Osteoblast (primary cell): ENCODE results near the gene LGR6. TPM values are rescaled to one million over a fixed set of nuclear protein-coding genes. Genes with fewer than 3 reads are reported as not detected.

Source experiments
- DNase-seq: peaks from one replicate; pipeline ENCODE4 v3.0.0; 2011; ENCODE audit warnings: low spot score, mixed read lengths; ENCODE audit not compliant: insufficient read length; ENCODE audit errors: missing footprints
- H2AFZ ChIP-seq: 2 replicates; pipeline ENCODE4 v1.6.0; 2011; ENCODE audit warnings: mild to moderate bottlenecking, low read length
- H3K27ac ChIP-seq: 2 replicates; pipeline ENCODE4 v1.5.1; 2011; ENCODE audit warnings: mild to moderate bottlenecking, low read depth, low read length, moderate library complexity
- H3K27me3 ChIP-seq: 2 replicates; pipeline ENCODE4 v1.6.0; 2012; ENCODE audit warnings: mild to moderate bottlenecking, control low read depth, inconsistent platforms, low read length, moderate library complexity; ENCODE audit not compliant: insufficient read depth
- H3K36me3 ChIP-seq: 2 replicates; pipeline ENCODE4 v1.5.1; 2011; ENCODE audit warnings: mild to moderate bottlenecking, low read length, control low read depth, moderate library complexity; ENCODE audit not compliant: insufficient read depth
- H3K4me1 ChIP-seq: 2 replicates; pipeline ENCODE4 v1.5.1; 2011; ENCODE audit warnings: mild to moderate bottlenecking, low read length, control low read depth, moderate library complexity; ENCODE audit not compliant: insufficient read depth
- H3K4me2 ChIP-seq: 2 replicates; pipeline ENCODE4 v1.6.0; 2011; ENCODE audit warnings: mild to moderate bottlenecking, low read length; ENCODE audit not compliant: insufficient read depth
- H3K4me3 ChIP-seq: fragments of 200-600 bp; sonication (generic); 3 replicates; pipeline ENCODE4 v1.5.1; 2012; ENCODE audit warnings: mild to moderate bottlenecking, low read length, inconsistent platforms; ENCODE audit not compliant: insufficient read depth
- H3K79me2 ChIP-seq: 2 replicates; pipeline ENCODE4 v1.6.0; 2012; ENCODE audit warnings: mild to moderate bottlenecking, low read length, control low read depth, inconsistent platforms; ENCODE audit not compliant: insufficient read depth
- H3K9me3 ChIP-seq: 2 replicates; pipeline ENCODE4 v1.5.1; 2011; ENCODE audit warnings: low read depth, low read length, control low read depth
- H4K20me1 ChIP-seq: 2 replicates; pipeline ENCODE4 v1.6.0; 2012; ENCODE audit warnings: mild to moderate bottlenecking, low read length, control low read depth; ENCODE audit not compliant: insufficient read depth
- CTCF ChIP-seq: IDR thresholded peaks from 2 replicates; pipeline ENCODE4 v1.5.1; 2011; ENCODE audit warnings: mild to moderate bottlenecking, low read depth, low read length, moderate library complexity; ENCODE audit errors: extremely low read depth
- total RNA-seq: library from RNA; depleted of rRNA; stranded (reverse); fragments of >200 nt; gene quantifications from 2 replicates; pipeline ENCODE4 v1.2.3, GENCODE V29; 2012

Gene LGR6
- total RNA-seq, 1 donor = not detected

- H3K27me3 ChIP-seq = no peaks in the 10 kb centered on the region
- peak; percentile 71 for DNase-seq
- no peaks in the 10 kb centered on the region for H4K20me1 ChIP-seq
- H3K9me3 ChIP-seq = no peaks in the 10 kb centered on the region
- H3K27ac ChIP-seq = no peak overlapping the region
- peak overlapping the region; percentile 48 for H3K4me2 ChIP-seq
- peak overlapping the region; percentile 33 for H2AFZ ChIP-seq
- peaks cover 12% of the 10 kb centered on the region for H3K4me1 ChIP-seq
- peaks cover 28% of the 10 kb centered on the region for H3K79me2 ChIP-seq
- H3K36me3 ChIP-seq = no peaks in the 10 kb centered on the region
- TF ChIP-seq CTCF = peak; percentile 73
- H3K4me3 ChIP-seq = peak overlapping the region; percentile 24
These were observed 150.2 kb downstream of the LGR6 start for GRCh38 chr1:202343652-202344349.

DNA sequence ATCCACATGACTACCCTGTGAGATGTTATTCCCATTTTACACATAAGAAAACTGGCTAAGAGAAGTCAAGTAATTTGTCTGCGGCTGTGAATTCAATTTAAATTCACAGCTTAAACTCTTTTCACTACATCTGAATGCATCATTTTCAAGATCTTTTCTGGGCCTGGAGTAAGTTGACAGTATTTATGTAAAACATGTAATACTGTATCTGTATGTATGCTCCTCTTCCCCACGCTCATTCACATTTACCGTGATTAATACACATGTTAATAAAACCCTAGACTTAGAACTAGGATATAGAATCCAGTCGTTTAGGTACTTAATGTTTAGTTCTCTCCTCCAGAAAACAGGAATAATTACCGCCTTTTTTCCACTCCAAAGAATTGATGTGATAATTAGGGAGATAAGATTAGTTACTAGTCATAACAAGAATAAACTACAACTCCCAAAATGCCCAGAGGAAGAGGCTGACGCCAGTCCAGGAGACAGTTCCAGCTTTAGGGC is 154.5 kb downstream of the LGR6 start:
- peak overlapping the region; percentile 33 for H3K4me2 ChIP-seq
- H3K27me3 ChIP-seq = no peaks in the 10 kb centered on the region
- H3K4me3 ChIP-seq = peak overlapping the region; percentile 92
- no peak for DNase-seq
- no peak for TF ChIP-seq CTCF
- H3K9me3 ChIP-seq = no peaks in the 10 kb centered on the region
- peak overlapping the region; percentile 96 for H3K27ac ChIP-seq
- peaks cover 7% of the 10 kb centered on the region for H3K4me1 ChIP-seq
- peaks cover 42% of the 10 kb centered on the region for H3K79me2 ChIP-seq
- H4K20me1 ChIP-seq = no peaks in the 10 kb centered on the region
- no peaks in the 10 kb centered on the region for H3K36me3 ChIP-seq
- no peak overlapping the region for H2AFZ ChIP-seq

DNA sequence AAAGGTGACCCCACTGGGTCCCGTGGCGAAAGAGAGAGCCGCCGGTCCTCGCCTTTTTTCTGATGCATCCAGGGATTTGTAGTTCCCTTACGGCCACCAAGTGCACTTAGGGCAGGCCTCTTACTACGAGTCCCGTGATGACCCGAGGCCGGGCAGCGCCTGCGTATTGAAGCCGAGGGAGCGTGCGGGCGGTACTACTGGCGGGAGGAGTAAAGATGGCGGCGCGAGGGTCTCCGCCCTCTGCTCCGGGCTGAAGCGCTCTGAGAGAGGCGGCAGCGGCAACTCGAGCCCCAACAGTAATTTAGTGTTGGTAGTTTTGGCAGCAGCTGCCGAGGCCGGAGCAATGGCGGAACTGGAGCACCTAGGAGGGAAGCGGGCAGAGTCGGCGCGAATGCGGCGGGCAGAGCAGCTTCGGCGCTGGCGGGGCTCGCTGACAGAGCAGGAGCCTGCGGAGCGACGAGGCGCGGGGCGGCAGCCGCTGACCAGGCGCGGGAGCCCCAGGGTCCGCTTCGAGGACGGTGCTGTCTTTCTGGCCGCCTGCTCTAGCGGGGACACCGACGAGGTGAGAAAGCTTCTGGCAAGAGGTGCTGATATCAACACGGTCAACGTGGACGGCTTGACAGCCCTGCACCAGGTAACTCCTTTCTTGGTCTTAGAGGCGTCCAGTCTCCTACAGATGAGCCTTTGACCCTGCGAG is 155.1 kb downstream of the LGR6 start, which contains the start of gene PPP1R12B:
PPP1R12B (plus strand) TSS at position 191 of the 697 bp plus-strand sequence; CDS start at position 344, 153 bp downstream.
- Histone ChIP-seq H3K4me3 (peak within 1 kb of the TSS; percentile 92), H3K4me1 (peaks cover 7% of the 10 kb centered on the region), H3K4me2 (peak within 1 kb of the TSS; percentile 91), H3K36me3 (no peaks in the 10 kb centered on the region), H3K27me3 (no peaks in the 10 kb centered on the region), H3K9me3 (no peaks in the 10 kb centered on the region), H3K27ac (peak within 1 kb of the TSS; percentile 96), H3K79me2 (peaks cover 48% of the 10 kb centered on the region), H4K20me1 (no peaks in the 10 kb centered on the region), H2AFZ (peak within 1 kb of the TSS; percentile 91)
- peak; percentile 93 for DNase-seq
- TF ChIP-seq CTCF = no peak
